Left forelimb (tissue), 1 donor: Measurements from ENCODE around the gene LCNL1.

Source experiments
- DNase-seq: peaks from one replicate; pipeline ENCODE4 v3.0.0-alpha.2; 2018; ENCODE audit warnings: low spot score

The LCNL1 gene

GRCh38 chr9:136975644-136976043 lies 7.1 kb upstream of the LCNL1 start:
- DNase-seq, result no peak

- DNase-seq, result no peak
Measured at GRCh38 chr9:136977223-136977622, 5.6 kb upstream of the LCNL1 start, which contains the start of gene PTGDS. Gene PTGDS (plus strand): TSS chr9:136977504. CDS start chr9:136977579, 75 bp downstream.

GRCh38 chr9:136977649-136978072 lies 5.1 kb upstream of the LCNL1 start:
- no peak for DNase-seq

GRCh38 chr9:136978073-136978864 lies 4.5 kb upstream of the LCNL1 start:
- DNase-seq, result peak; percentile 78

- no peak for DNase-seq
Measured at GRCh38 chr9:136978865-136979544, 3.8 kb upstream of the LCNL1 start.

- DNase-seq, result no peak
Measured at GRCh38 chr9:136979769-136980587, 2.8 kb upstream of the LCNL1 start.

GRCh38 chr9:136980669-136981478 lies 1.9 kb upstream of the LCNL1 start:
- DNase-seq, result no peak

GRCh38 chr9:136981588-136982231 lies 1.1 kb upstream of the LCNL1 start:
- DNase-seq, result no peak

- DNase-seq, result no peak
Measured at GRCh38 chr9:136983167-136983566, 374 bp downstream of the LCNL1 start.

- no peak for DNase-seq
Measured at GRCh38 chr9:136983656-136984314, 992 bp downstream of the LCNL1 start.

GRCh38 chr9:136984464-136985026 lies 1.8 kb downstream of the LCNL1 start:
- no peak for DNase-seq

GRCh38 chr9:136985027-136985602 lies 2.3 kb downstream of the LCNL1 start:
- DNase-seq, result no peak

- no peak for DNase-seq
Measured at GRCh38 chr9:136985853-136986252, 3.1 kb downstream of the LCNL1 start.

- no peak for DNase-seq
Measured at GRCh38 chr9:136988872-136989271, 6.1 kb downstream of the LCNL1 start.

GRCh38 chr9:136990242-136990911 lies 7.6 kb downstream of the LCNL1 start:
- no peak for DNase-seq

GRCh38 chr9:136991993-136992818 lies 9.4 kb downstream of the LCNL1 start, which contains the start of gene PAXX:
Gene PAXX (plus strand): TSS chr9:136992422. CDS start chr9:136992444, 22 bp downstream.
- peak; percentile 92 for DNase-seq

- no peak for DNase-seq
Measured at GRCh38 chr9:136992819-136993369, 10.1 kb downstream of the LCNL1 start.
